ENCODE results near the gene CXCL5. TPM values are rescaled to one million over a fixed set of nuclear protein-coding genes. Genes with fewer than 3 reads are reported as not detected.

CXCL5 gene
- total and polyA plus RNA-seq, 2 donors (not counting 3 experiments of a cell fraction or from before 2014, with no cell fraction given) = 0.33 to 0.40 TPM

GRCh38 chr4:74006009-74006476, 7.6 kb upstream of the CXCL5 start:
- H3K4me2 ChIP-seq (ENCODE audit: insufficient read depth, low read length) = no peak overlapping the region
- POLR2A ChIA-PET = no interaction called here
- dilution Hi-C loops (cut with MboI; ENCODE audit: extremely low pct_ligation_motif_present, low sequenced_read_pairs) = no loop called here
- no peak overlapping the region for H3K27ac ChIP-seq (ENCODE audit: insufficient read depth, low read depth, low read length)
- no peaks in the 10 kb centered on the region for H3K79me2 ChIP-seq (ENCODE audit: control insufficient read depth, insufficient read depth, low read length)
- peaks cover 3% of the 10 kb centered on the region for H3K4me1 ChIP-seq (ENCODE audit: control insufficient read depth, extremely low read depth, insufficient read depth, low read length)
- CTCF ChIA-PET = no interaction called here
- no peak overlapping the region for H3K9ac ChIP-seq (replicated peaks; ENCODE audit: extremely low read depth, insufficient read depth, low read length)
- DNase-seq (ENCODE audit: low read depth, low spot score) (no peak), FAIRE-seq (no peak)
- H3K9me3 ChIP-seq (replicated peaks; ENCODE audit: control insufficient read depth, insufficient read depth, low read length) = no peaks in the 10 kb centered on the region
- BruUV-seq (replicated peaks) = no TSS peak
- TF ChIP-seq POLR2A (IDR thresholded peaks at IDR 0.05; ENCODE audit: low read depth, low read length) = no peak
- H3K27me3 ChIP-seq (ENCODE audit: control insufficient read depth in 2 of 2, insufficient read depth in 2 of 2, low read length in 2 of 2) = no peaks in the 10 kb centered on the region
- no peaks in the 10 kb centered on the region for H4K20me1 ChIP-seq (replicated peaks; ENCODE audit: control insufficient read depth, extremely low read depth, insufficient read depth, low read length)
- H3K36me3 ChIP-seq (ENCODE audit: control insufficient read depth in 2 of 2, extremely low read depth in 1 of 2, insufficient read depth in 2 of 2, low read length in 2 of 2) = no peaks in the 10 kb centered on the region
- no peak overlapping the region for H3K4me3 ChIP-seq (replicated peaks in 1 of 3; ENCODE audit: insufficient read depth in 1 of 3, low read depth in 1 of 3, low read length in 3 of 3)
- no peak overlapping the region for H2AFZ ChIP-seq (ENCODE audit: low read depth, low read length)
- intact Hi-C loops (cut with micrococcal nuclease) = no loop called here
- peaks cover 2% of the 10 kb centered on the region for H3K9me1 ChIP-seq (replicated peaks; ENCODE audit: control insufficient read depth, extremely low read depth, insufficient read depth, low read length)

- no peak overlapping the region for H3K27ac ChIP-seq (ENCODE audit: insufficient read depth, low read depth, low read length)
- no peak overlapping the region for H3K4me2 ChIP-seq (ENCODE audit: insufficient read depth, low read length)
- ChIA-PET POLR2A (no interaction called here), CTCF (no interaction called here)
- no peak overlapping the region for H3K9ac ChIP-seq (replicated peaks; ENCODE audit: extremely low read depth, insufficient read depth, low read length)
- TF ChIP-seq POLR2A (IDR thresholded peaks at IDR 0.05; ENCODE audit: low read depth, low read length) (no peak), JUN (IDR thresholded peaks at IDR 0.05; ENCODE audit: borderline replicate concordance, insufficient read depth, insufficient read length, low read depth) (no peak), EZH2 (IDR thresholded peaks at IDR 0.05; ENCODE audit: borderline replicate concordance, low read depth, low read length, severe bottlenecking) (no peak), MAX (IDR thresholded peaks at IDR 0.05; ENCODE audit: insufficient read depth, insufficient read length) (no peak), FOS (IDR thresholded peaks at IDR 0.05; ENCODE audit: borderline replicate concordance, insufficient read depth, low read length) (no peak), CTCF (IDR thresholded peaks at IDR 0.05; ENCODE audit: extremely low read depth in 1 of 2, insufficient read depth in 1 of 2, low read depth in 1 of 2, low read length in 2 of 2) (no peak), GATA2 (IDR thresholded peaks at IDR 0.05; ENCODE audit: insufficient read depth, insufficient read length, low read depth, low read length) (no peak), MYC (IDR thresholded peaks at IDR 0.05; ENCODE audit: low read depth, low read length) (no peak), POLR2AphosphoS5 (IDR thresholded peaks at IDR 0.05; ENCODE audit: insufficient read depth, low read depth, low read length) (no peak)
- FAIRE-seq (peak; percentile 59), DNase-seq (ENCODE audit: low read depth, low spot score) (peak; percentile 25)
- H4K20me1 ChIP-seq (replicated peaks; ENCODE audit: control insufficient read depth, extremely low read depth, insufficient read depth, low read length) = no peaks in the 10 kb centered on the region
- peaks cover 3% of the 10 kb centered on the region for H3K4me1 ChIP-seq (ENCODE audit: control insufficient read depth, extremely low read depth, insufficient read depth, low read length)
- no TSS peak for BruUV-seq (replicated peaks)
- no peak overlapping the region for H2AFZ ChIP-seq (ENCODE audit: low read depth, low read length)
- peaks cover 2% of the 10 kb centered on the region for H3K9me1 ChIP-seq (replicated peaks; ENCODE audit: control insufficient read depth, extremely low read depth, insufficient read depth, low read length)
- no peaks in the 10 kb centered on the region for H3K9me3 ChIP-seq (replicated peaks; ENCODE audit: control insufficient read depth, insufficient read depth, low read length)
- no peaks in the 10 kb centered on the region for H3K27me3 ChIP-seq (ENCODE audit: control insufficient read depth in 2 of 2, insufficient read depth in 2 of 2, low read length in 2 of 2)
- H3K4me3 ChIP-seq (replicated peaks in 1 of 3; ENCODE audit: insufficient read depth in 1 of 3, low read depth in 1 of 3, low read length in 3 of 3) = no peak overlapping the region
- intact Hi-C loops (cut with micrococcal nuclease) (no loop called here), dilution Hi-C loops (cut with MboI; ENCODE audit: extremely low pct_ligation_motif_present, low sequenced_read_pairs) (no loop called here)
- H3K79me2 ChIP-seq (ENCODE audit: control insufficient read depth, insufficient read depth, low read length) = no peaks in the 10 kb centered on the region
- no peaks in the 10 kb centered on the region for H3K36me3 ChIP-seq (ENCODE audit: control insufficient read depth in 2 of 2, extremely low read depth in 1 of 2, insufficient read depth in 2 of 2, low read length in 2 of 2)
These were observed 7.1 kb upstream of the CXCL5 start for GRCh38 chr4:74005528-74005927.
